Measurements from ENCODE around the gene JMJD1C. TPM values are rescaled to one million over a fixed set of nuclear protein-coding genes. Genes with fewer than 3 reads are reported as not detected.

JMJD1C gene
- total RNA-seq, 4 donors from 2014 or later, result 92.0 to 153 (median 124) TPM

DNA sequence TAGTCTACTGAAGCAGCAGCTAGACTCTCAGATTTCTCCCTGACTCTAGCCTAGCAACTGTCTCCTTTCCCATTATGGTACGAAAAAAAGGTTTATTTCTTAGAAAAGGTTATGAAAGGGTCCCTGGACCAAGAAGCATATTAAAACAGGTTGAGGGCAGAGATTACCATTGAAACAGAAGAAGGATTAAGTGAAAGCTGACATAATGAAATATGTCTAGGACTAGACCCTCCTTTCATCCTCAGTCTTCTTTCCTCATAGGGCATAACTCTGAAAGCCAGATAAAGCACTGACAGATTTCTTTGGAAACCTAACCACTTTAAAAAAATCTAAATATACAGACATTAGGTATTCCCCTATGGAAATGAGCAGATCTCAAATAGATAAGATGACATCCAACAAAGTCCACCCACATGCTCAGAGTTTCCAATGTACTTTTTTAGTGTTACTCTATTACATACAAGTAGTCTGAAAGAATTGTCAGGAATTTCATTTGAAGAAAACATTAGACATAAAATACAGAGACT lies 58.6 kb downstream of the JMJD1C start:
- H3K4me1 ChIP-seq, result no peaks in the 10 kb centered on the region
- H3K36me3 ChIP-seq, result no peaks in the 10 kb centered on the region
- H3K27me3 ChIP-seq, result no peaks in the 10 kb centered on the region
- H3K9me3 ChIP-seq, result no peaks in the 10 kb centered on the region
- TF ChIP-seq, protein P1, sequence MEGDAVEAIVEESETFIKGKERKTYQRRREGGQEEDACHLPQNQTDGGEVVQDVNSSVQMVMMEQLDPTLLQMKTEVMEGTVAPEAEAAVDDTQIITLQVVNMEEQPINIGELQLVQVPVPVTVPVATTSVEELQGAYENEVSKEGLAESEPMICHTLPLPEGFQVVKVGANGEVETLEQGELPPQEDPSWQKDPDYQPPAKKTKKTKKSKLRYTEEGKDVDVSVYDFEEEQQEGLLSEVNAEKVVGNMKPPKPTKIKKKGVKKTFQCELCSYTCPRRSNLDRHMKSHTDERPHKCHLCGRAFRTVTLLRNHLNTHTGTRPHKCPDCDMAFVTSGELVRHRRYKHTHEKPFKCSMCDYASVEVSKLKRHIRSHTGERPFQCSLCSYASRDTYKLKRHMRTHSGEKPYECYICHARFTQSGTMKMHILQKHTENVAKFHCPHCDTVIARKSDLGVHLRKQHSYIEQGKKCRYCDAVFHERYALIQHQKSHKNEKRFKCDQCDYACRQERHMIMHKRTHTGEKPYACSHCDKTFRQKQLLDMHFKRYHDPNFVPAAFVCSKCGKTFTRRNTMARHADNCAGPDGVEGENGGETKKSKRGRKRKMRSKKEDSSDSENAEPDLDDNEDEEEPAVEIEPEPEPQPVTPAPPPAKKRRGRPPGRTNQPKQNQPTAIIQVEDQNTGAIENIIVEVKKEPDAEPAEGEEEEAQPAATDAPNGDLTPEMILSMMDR (IDR thresholded peaks at IDR 0.05), result no peak
- TF ChIP-seq POLR2A (IDR thresholded peaks at IDR 0.05), result no peak
- H3K4me3 ChIP-seq, result no peak overlapping the region
- DNase-seq, result no peak
- no peak overlapping the region for H3K27ac ChIP-seq

GRCh38 chr10:63396133-63396761 lies 69.5 kb downstream of the JMJD1C start:
- DNase-seq, result no peak
- no peak for TF ChIP-seq POLR2A (IDR thresholded peaks at IDR 0.05)
- TF ChIP-seq, protein P1 (IDR thresholded peaks at IDR 0.05), result no peak
- no peak overlapping the region for H3K4me3 ChIP-seq
- H3K27ac ChIP-seq, result no peak overlapping the region
- no peaks in the 10 kb centered on the region for H3K4me1 ChIP-seq
- no peaks in the 10 kb centered on the region for H3K27me3 ChIP-seq
- no peaks in the 10 kb centered on the region for H3K36me3 ChIP-seq
- no peaks in the 10 kb centered on the region for H3K9me3 ChIP-seq

- no peak for DNase-seq
- Histone ChIP-seq H3K4me3 (no peak overlapping the region), H3K27ac (no peak overlapping the region), H3K36me3 (no peaks in the 10 kb centered on the region), H3K9me3 (no peaks in the 10 kb centered on the region), H3K4me1 (no peaks in the 10 kb centered on the region), H3K27me3 (no peaks in the 10 kb centered on the region)
- no peak for TF ChIP-seq POLR2A (IDR thresholded peaks at IDR 0.05)
- TF ChIP-seq, protein P1 (IDR thresholded peaks at IDR 0.05), result no peak
Observed at GRCh38 chr10:63393050-63393449, 72.7 kb downstream of the JMJD1C start.

GRCh38 chr10:63392224-63392623 lies 73.6 kb downstream of the JMJD1C start:
- DNase-seq, result no peak
- Histone ChIP-seq H3K36me3 (no peaks in the 10 kb centered on the region), H3K27ac (no peak overlapping the region), H3K27me3 (no peaks in the 10 kb centered on the region), H3K9me3 (no peaks in the 10 kb centered on the region), H3K4me1 (no peaks in the 10 kb centered on the region), H3K4me3 (no peak overlapping the region)
- TF ChIP-seq, protein P1 (IDR thresholded peaks at IDR 0.05), result no peak

DNA sequence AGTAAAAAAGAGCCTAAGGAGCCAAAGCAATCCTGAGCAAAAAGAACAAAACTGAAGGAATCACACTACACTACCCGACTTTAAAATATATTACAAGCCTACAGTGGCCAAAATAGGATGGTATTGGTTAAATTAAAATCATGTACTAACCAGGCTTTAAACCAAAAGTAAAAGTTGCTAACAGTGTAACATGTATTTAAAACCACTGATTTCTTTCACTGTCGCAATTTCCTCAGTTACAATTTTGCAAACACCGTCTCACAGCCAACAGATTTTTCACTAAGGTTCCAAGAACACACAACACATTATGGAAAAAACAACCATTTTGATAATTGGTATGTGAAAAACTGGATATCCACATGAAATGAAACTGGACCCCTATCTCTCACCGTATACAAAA lies 74.0 kb downstream of the JMJD1C start:
- Histone ChIP-seq H3K27ac (no peak overlapping the region), H3K4me1 (no peaks in the 10 kb centered on the region), H3K36me3 (no peaks in the 10 kb centered on the region), H3K9me3 (no peaks in the 10 kb centered on the region), H3K4me3 (no peak overlapping the region), H3K27me3 (no peaks in the 10 kb centered on the region)
- no peak for DNase-seq
- TF ChIP-seq, protein P1 (IDR thresholded peaks at IDR 0.05), result no peak
- no peak for TF ChIP-seq POLR2A (IDR thresholded peaks at IDR 0.05)
